IMR-90 (cell line): ENCODE results near the gene RAP1GAP. TPM values are rescaled to one million over a fixed set of nuclear protein-coding genes. Genes with fewer than 3 reads are reported as not detected.

Experiments used
- ATAC-seq: fragments of 200-7000 bp; cut with Tn5 transposase; 2 replicates; pipeline ENCODE4 v1.9.1; 2020; ENCODE audit warnings: low read depth, mild to moderate bottlenecking, moderate library complexity
- BruUV-seq: library from RNA; stranded (reverse); fragments of 400-500 nt; replicated peaks from 2 replicates; lab custom pipeline; 2021; lab: Mats Ljungman, UMichigan
- CTCF ChIA-PET: fragments of 300-600 bp; formaldehyde crosslinking; extraction: SDS; loops from one replicate; lab custom pipeline; 2021; ENCODE audit warnings: antibody characterized with exemption; lab: Yijun Ruan, JAX
- POLR2A ChIA-PET: fragments of 300-600 bp; sonication (Branson Sonifier 250); formaldehyde crosslinking; loops from one replicate; lab custom pipeline; 2022; ENCODE audit warnings: antibody characterized with exemption; ENCODE audit not compliant: unreplicated experiment; lab: Charles Lee
- DNase-seq: peaks from one replicate; pipeline ENCODE4 v3.0.0; 2013
- H2AFZ ChIP-seq: replicated peaks from 2 replicates; pipeline ENCODE3; 2013; ENCODE audit warnings: low read length, mild to moderate bottlenecking; ENCODE audit not compliant: poor library complexity
- H2AK5ac ChIP-seq: 2 replicates; pipeline ENCODE4 v1.6.1; 2013; ENCODE audit warnings: low read depth, low read length, inconsistent platforms
- H2AK9ac ChIP-seq: replicated peaks from 2 replicates; pipeline ENCODE3; 2013; ENCODE audit warnings: mild to moderate bottlenecking, low read depth, low read length, moderate library complexity; ENCODE audit not compliant: poor library complexity
- H2BK120ac ChIP-seq: 2 replicates; pipeline ENCODE4 v1.6.1; 2013; ENCODE audit warnings: low read depth, low read length, inconsistent platforms
- H2BK15ac ChIP-seq: 3 replicates; pipeline ENCODE4 v1.6.1; 2013; ENCODE audit warnings: low read depth, low read length, inconsistent platforms
- H2BK20ac ChIP-seq: 2 replicates; pipeline ENCODE4 v1.6.1; 2013; ENCODE audit warnings: low read depth, mild to moderate bottlenecking, inconsistent platforms, low read length, moderate library complexity
- H2BK5ac ChIP-seq: 2 replicates; pipeline ENCODE4 v1.6.1; 2013; ENCODE audit warnings: mild to moderate bottlenecking, low read depth, low read length, inconsistent platforms; ENCODE audit not compliant: poor library complexity, severe bottlenecking
- H3K14ac ChIP-seq: replicated peaks from 2 replicates; pipeline ENCODE4 v1.6.1; 2013; ENCODE audit warnings: low read depth, low read length, inconsistent platforms
- H3K18ac ChIP-seq: 2 replicates; pipeline ENCODE4 v1.6.1; 2013; ENCODE audit warnings: low read depth, low read length, control low read depth
- H3K23ac ChIP-seq: 2 replicates; pipeline ENCODE4 v1.6.1; 2013; ENCODE audit warnings: low read depth, low read length, inconsistent platforms
- H3K27ac ChIP-seq: 2 replicates; pipeline ENCODE4 v1.5.1; 2013; ENCODE audit warnings: mild to moderate bottlenecking, control low read depth, low read length; ENCODE audit not compliant: insufficient read depth
- H3K27me3 ChIP-seq: 2 replicates; pipeline ENCODE4 v1.6.1; 2013; ENCODE audit warnings: low read length; ENCODE audit not compliant: control insufficient read depth, insufficient read depth
- H3K36me3 ChIP-seq: 2 replicates; pipeline ENCODE4 v1.6.1; 2013; ENCODE audit warnings: low read length, mixed read lengths; ENCODE audit not compliant: control insufficient read depth, insufficient read depth
- H3K4ac ChIP-seq: 2 replicates; pipeline ENCODE4 v1.6.1; 2013; ENCODE audit warnings: low read depth, low read length, inconsistent platforms
- H3K4me1 ChIP-seq: 2 replicates; pipeline ENCODE4 v1.6.1; 2013; ENCODE audit warnings: low read length, mixed read lengths; ENCODE audit not compliant: control insufficient read depth, insufficient read depth
- H3K4me2 ChIP-seq: 2 replicates; pipeline ENCODE4 v1.6.1; 2013; ENCODE audit warnings: low read depth, mild to moderate bottlenecking, control low read depth, low read length, moderate library complexity
- H3K4me3 ChIP-seq: 2 replicates; pipeline ENCODE4 v1.5.1; 2013; ENCODE audit warnings: low read depth, mild to moderate bottlenecking, control low read depth, low read length, moderate library complexity; ENCODE audit not compliant: insufficient read depth
- H3K56ac ChIP-seq: 2 replicates; pipeline ENCODE4 v1.6.1; 2013; ENCODE audit warnings: low read length, inconsistent platforms; ENCODE audit not compliant: insufficient read depth; ENCODE audit errors: extremely low read depth
- H3K79me1 ChIP-seq, 2 experiments: 2 replicates each; pipeline ENCODE4 v1.6.1; 2013; ENCODE audit warnings: low read length in 2 of 2, inconsistent platforms in 1 of 2, low read depth in 1 of 2
- H3K9ac ChIP-seq: 2 replicates; pipeline ENCODE4 v1.6.1; 2013; ENCODE audit warnings: low read depth, low read length, control low read depth
- H3K9me1 ChIP-seq: 2 replicates; pipeline ENCODE4 v1.6.1; 2013; ENCODE audit warnings: low read length, inconsistent platforms; ENCODE audit not compliant: insufficient read depth
- H3K9me3 ChIP-seq: 2 replicates; pipeline ENCODE4 v1.6.1; 2013; ENCODE audit warnings: low read length; ENCODE audit not compliant: control insufficient read depth, insufficient read depth
- H4K20me1 ChIP-seq: 2 replicates; pipeline ENCODE4 v1.6.1; 2013; ENCODE audit warnings: low read length, inconsistent platforms; ENCODE audit not compliant: insufficient read depth
- H4K5ac ChIP-seq: 2 replicates; pipeline ENCODE4 v1.6.1; 2013; ENCODE audit warnings: mild to moderate bottlenecking, low read depth, low read length, control low read depth
- H4K8ac ChIP-seq, 2 experiments: 2 replicates each; pipeline ENCODE4 v1.6.1; 2013; ENCODE audit warnings: low read depth in 2 of 2, low read length in 2 of 2, control low read depth in 1 of 2, inconsistent platforms in 1 of 2
- H4K91ac ChIP-seq: 2 replicates; pipeline ENCODE4 v1.6.1; 2013; ENCODE audit warnings: low read depth, low read length, inconsistent platforms; ENCODE audit not compliant: insufficient read depth
- BHLHE40 ChIP-seq: fragments of 150-350 bp; IDR thresholded peaks from 2 replicates; pipeline ENCODE4 v1.6.1; 2016; ENCODE audit warnings: mild to moderate bottlenecking, low read depth, low read length
- CEBPB ChIP-seq: IDR thresholded peaks from 2 replicates; pipeline ENCODE4 v1.6.1; 2012; ENCODE audit warnings: low read depth, low read length, improper control_type of control experiment
- CHD1 ChIP-seq: IDR thresholded peaks from 2 replicates; pipeline ENCODE4 v1.6.1; 2012; ENCODE audit warnings: low read depth, low read length, improper control_type of control experiment
- FOS ChIP-seq: fragments of 150-350 bp; IDR thresholded peaks from 2 replicates; pipeline ENCODE4 v1.6.1; 2016; ENCODE audit warnings: low read depth, low read length
- MAZ ChIP-seq: IDR thresholded peaks from 2 replicates; pipeline ENCODE4 v1.6.1; 2012; ENCODE audit warnings: low read depth, mild to moderate bottlenecking, low read length, improper control_type of control experiment, moderate library complexity, borderline replicate concordance
- MXI1 ChIP-seq: IDR thresholded peaks from 2 replicates; pipeline ENCODE4 v1.6.1; 2012; ENCODE audit warnings: low read depth, mild to moderate bottlenecking, low read length, moderate library complexity, borderline replicate concordance
- NFE2L2 ChIP-seq: fragments of 150-350 bp; IDR thresholded peaks from 2 replicates; pipeline ENCODE4 v1.6.1; 2016; ENCODE audit warnings: low read depth, mild to moderate bottlenecking, low read length
- POLR2A ChIP-seq: IDR thresholded peaks from 2 replicates; pipeline ENCODE4 v1.6.1; 2012; ENCODE audit warnings: mild to moderate bottlenecking, low read depth, low read length
- RAD21 ChIP-seq: IDR thresholded peaks from 2 replicates; pipeline ENCODE4 v1.6.1; 2012; ENCODE audit warnings: low read length, improper control_type of control experiment
- RCOR1 ChIP-seq: IDR thresholded peaks from 2 replicates; pipeline ENCODE4 v1.6.1; 2012; ENCODE audit warnings: mild to moderate bottlenecking, low read length, improper control_type of control experiment; ENCODE audit not compliant: insufficient replicate concordance
- RFX5 ChIP-seq: IDR thresholded peaks from 2 replicates; pipeline ENCODE4 v1.8.0; 2012; ENCODE audit warnings: low read depth, mild to moderate bottlenecking, low read length, moderate library complexity
- SMC3 ChIP-seq: fragments of 150-350 bp; IDR thresholded peaks from 2 replicates; pipeline ENCODE4 v1.6.1; 2016; ENCODE audit warnings: low read depth, mild to moderate bottlenecking, antibody characterized with exemption, low read length, moderate library complexity
- USF2 ChIP-seq: fragments of 150-350 bp; IDR thresholded peaks from 2 replicates; pipeline ENCODE4 v1.6.1; 2017; ENCODE audit warnings: mild to moderate bottlenecking, antibody characterized with exemption, low read length, low read depth
- WGBS, 2 experiments: methylation state at CpG; one replicate each; pipeline versions ENCODE4 v1.1.5 to v1.1.7; 2013; ENCODE audit warnings: missing lambda C conversion rate in 2 of 2; ENCODE audit not compliant: insufficient read length in 1 of 2; ENCODE audit errors: extremely low coverage in 2 of 2; 5-methylcytosine and 5-hydroxymethylcytosine counted together
- dilution Hi-C: fragments of 300-500 bp; cut with HindIII; formaldehyde crosslinking; loops from one replicate; pipeline ENCODE4 v1.14.3; 2018; ENCODE audit warnings: low sequenced_read_pairs; ENCODE audit not compliant: unreplicated experiment
- in situ Hi-C: fragments of 300-500 bp; cut with MboI; formaldehyde crosslinking; loops from 3 replicates; pipeline ENCODE4 v1.14.3; 2019; ENCODE audit warnings: low sequenced_read_pairs, inconsistent platforms, mixed read lengths
- intact Hi-C: fragments of 100-400 bp; cut with micrococcal nuclease; formaldehyde crosslinking; loops from 2 replicates; pipeline ENCODE4 v1.10.0; 2022
- polyA plus RNA-seq, 3 experiments: library from polyadenylated mRNA; depleted of rRNA; stranded (reverse); fragments of >200 nt; gene quantifications; 2 replicates each; pipeline ENCODE4 v1.2.3, GENCODE V29; 2012; ENCODE audit warnings: low replicate concordance in 1 of 3
- total RNA-seq: library from RNA; depleted of rRNA; stranded (reverse); fragments of >200 nt; gene quantifications from 2 replicates; pipeline ENCODE4 v1.2.3, GENCODE V29; 2012
- TF ChIP-seq, protein P1 (sequence below): fragments of 150-350 bp; IDR thresholded peaks from 2 replicates; pipeline ENCODE4 v1.6.1; 2016; ENCODE audit warnings: low read depth, mild to moderate bottlenecking, low read length, moderate library complexity, borderline replicate concordance
- TF ChIP-seq, protein P2 (sequence below): conservative IDR thresholded peaks from 2 replicates; pipeline ENCODE4 v1.5.1; 2012; ENCODE audit warnings: mild to moderate bottlenecking, low read depth, low read length, improper control_type of control experiment

Gene RAP1GAP
- total and polyA plus RNA-seq, 2 of the 4 experiments (the other 2 are of a cell fraction): under 0.01 to 0.10 TPM

- H2AK9ac ChIP-seq: no peak overlapping the region
- ATAC-seq: no peak
- TF ChIP-seq MAZ: no peak
- no peak for TF ChIP-seq BHLHE40
- TF ChIP-seq USF2: no peak
- no peak for TF ChIP-seq RCOR1
- no peak for TF ChIP-seq POLR2A
- no peak for TF ChIP-seq CEBPB
- TF ChIP-seq, protein P1, sequence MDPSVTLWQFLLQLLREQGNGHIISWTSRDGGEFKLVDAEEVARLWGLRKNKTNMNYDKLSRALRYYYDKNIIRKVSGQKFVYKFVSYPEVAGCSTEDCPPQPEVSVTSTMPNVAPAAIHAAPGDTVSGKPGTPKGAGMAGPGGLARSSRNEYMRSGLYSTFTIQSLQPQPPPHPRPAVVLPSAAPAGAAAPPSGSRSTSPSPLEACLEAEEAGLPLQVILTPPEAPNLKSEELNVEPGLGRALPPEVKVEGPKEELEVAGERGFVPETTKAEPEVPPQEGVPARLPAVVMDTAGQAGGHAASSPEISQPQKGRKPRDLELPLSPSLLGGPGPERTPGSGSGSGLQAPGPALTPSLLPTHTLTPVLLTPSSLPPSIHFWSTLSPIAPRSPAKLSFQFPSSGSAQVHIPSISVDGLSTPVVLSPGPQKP: no peak
- TF ChIP-seq, protein P2, sequence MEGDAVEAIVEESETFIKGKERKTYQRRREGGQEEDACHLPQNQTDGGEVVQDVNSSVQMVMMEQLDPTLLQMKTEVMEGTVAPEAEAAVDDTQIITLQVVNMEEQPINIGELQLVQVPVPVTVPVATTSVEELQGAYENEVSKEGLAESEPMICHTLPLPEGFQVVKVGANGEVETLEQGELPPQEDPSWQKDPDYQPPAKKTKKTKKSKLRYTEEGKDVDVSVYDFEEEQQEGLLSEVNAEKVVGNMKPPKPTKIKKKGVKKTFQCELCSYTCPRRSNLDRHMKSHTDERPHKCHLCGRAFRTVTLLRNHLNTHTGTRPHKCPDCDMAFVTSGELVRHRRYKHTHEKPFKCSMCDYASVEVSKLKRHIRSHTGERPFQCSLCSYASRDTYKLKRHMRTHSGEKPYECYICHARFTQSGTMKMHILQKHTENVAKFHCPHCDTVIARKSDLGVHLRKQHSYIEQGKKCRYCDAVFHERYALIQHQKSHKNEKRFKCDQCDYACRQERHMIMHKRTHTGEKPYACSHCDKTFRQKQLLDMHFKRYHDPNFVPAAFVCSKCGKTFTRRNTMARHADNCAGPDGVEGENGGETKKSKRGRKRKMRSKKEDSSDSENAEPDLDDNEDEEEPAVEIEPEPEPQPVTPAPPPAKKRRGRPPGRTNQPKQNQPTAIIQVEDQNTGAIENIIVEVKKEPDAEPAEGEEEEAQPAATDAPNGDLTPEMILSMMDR: no peak
- no peak for TF ChIP-seq NFE2L2
- no peak for TF ChIP-seq RAD21
- no peak for TF ChIP-seq MXI1
- no peak for TF ChIP-seq RFX5
- TF ChIP-seq SMC3: no peak
- TF ChIP-seq FOS: no peak
- no peak for TF ChIP-seq CHD1
These were observed 58.0 kb downstream of the RAP1GAP start for GRCh38 chr1:21610989-21611785.

More at GRCh38 chr1:21610989-21611785, 58.0 kb downstream of the RAP1GAP start:
- H3K9me1 ChIP-seq: no peaks in the 10 kb centered on the region
- H2BK20ac ChIP-seq: no peak overlapping the region
- H3K27me3 ChIP-seq: peaks cover 62% of the 10 kb centered on the region
- no peak overlapping the region for H3K27ac ChIP-seq
- H3K4me3 ChIP-seq: no peak overlapping the region
- no peak overlapping the region for H4K91ac ChIP-seq
- no peak overlapping the region for H3K18ac ChIP-seq
- no peak overlapping the region for H2AK5ac ChIP-seq
- no peak overlapping the region for H3K4me2 ChIP-seq
- H3K9me3 ChIP-seq: no peaks in the 10 kb centered on the region
- no peak overlapping the region for H3K14ac ChIP-seq
- no peak overlapping the region for H4K5ac ChIP-seq
- in situ Hi-C loops (no loop called here), dilution Hi-C loops (no loop called here), intact Hi-C loops (no loop called here)
- no peak for DNase-seq
- no peak overlapping the region for H2BK15ac ChIP-seq
- no peak overlapping the region for H2BK120ac ChIP-seq
- H3K9ac ChIP-seq: no peak overlapping the region
- H3K79me1 ChIP-seq: no peaks in the 10 kb centered on the region
- 69% methylated on average over 11 of the region's 21 CpGs; no CpG with 5 or more reads in 1 of the 2 experiments for WGBS, 2 experiments
- H3K4ac ChIP-seq: no peak overlapping the region
- POLR2A ChIA-PET: no interaction called here
- H4K8ac ChIP-seq: no peak overlapping the region
- CTCF ChIA-PET: no interaction called here
- H3K56ac ChIP-seq: no peak overlapping the region
- no peak overlapping the region for H2BK5ac ChIP-seq
- no peaks in the 10 kb centered on the region for H3K36me3 ChIP-seq
- no TSS peak for BruUV-seq
- no peak overlapping the region for H3K23ac ChIP-seq
- peaks cover 3% of the 10 kb centered on the region; the same call in 1 of the 2 replicates for H3K4me1 ChIP-seq
- H2AFZ ChIP-seq: peak overlapping the region; percentile 2
- no peaks in the 10 kb centered on the region; the same call in 1 of the 2 replicates for H4K20me1 ChIP-seq
